ENCODE results near the gene RTRAF.

The RTRAF gene

DNA sequence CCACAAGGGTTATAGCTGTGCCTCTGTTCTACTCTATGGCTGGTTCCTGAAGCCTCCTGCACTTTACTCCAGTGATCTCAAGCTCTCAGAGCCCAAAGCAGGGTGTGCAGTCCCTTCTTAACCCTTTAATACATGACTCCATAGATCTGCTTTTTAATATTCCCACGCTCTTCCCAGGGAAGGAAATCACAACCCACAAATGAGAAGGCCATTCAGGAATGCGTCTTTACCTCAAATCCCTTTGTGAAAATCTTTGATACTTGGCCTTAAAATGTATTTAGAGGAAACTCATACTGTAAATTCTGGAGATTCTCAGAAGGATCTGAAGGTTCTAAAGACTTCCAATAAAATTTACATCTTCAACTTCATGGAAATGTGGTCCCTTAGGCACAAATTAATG is 62.5 kb downstream of the RTRAF start:
- no peak for DNase-seq

DNA sequence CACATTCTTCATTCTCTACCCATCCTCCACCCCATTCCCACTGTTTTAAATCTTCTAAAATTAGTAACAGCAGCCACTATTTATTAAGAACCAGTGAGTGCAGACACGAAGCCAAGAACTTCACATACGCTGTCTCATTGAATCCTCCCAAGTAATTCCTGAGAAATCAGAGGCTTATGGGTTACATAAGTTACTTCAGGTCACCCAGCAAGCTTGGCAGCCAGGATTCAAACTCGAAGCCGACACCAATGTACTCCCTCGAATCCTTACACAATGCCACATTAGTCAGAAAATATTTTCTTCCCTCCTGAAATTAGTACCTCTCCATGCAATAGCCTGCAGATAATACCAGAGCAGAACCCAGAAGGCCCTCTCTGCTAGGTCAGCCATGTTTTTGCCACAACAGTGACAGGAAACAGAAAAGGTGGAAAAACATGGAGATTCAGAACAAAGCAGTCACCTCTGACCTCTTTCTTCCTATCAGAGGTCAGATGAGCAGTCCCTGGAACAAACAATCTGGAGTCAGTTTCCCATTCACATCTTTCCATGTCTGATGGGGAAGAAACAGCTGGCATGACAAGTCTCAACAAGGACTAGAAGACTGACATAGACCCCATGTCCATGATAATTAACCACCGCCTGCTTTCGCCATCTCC is 63.1 kb downstream of the RTRAF start:
- DNase-seq = no peak

- DNase-seq = no peak
Measured at GRCh38 chr14:52053044-52053443, 63.7 kb downstream of the RTRAF start.

GRCh38 chr14:52054678-52055077 is 65.3 kb downstream of the RTRAF start:
- DNase-seq = no peak

DNA sequence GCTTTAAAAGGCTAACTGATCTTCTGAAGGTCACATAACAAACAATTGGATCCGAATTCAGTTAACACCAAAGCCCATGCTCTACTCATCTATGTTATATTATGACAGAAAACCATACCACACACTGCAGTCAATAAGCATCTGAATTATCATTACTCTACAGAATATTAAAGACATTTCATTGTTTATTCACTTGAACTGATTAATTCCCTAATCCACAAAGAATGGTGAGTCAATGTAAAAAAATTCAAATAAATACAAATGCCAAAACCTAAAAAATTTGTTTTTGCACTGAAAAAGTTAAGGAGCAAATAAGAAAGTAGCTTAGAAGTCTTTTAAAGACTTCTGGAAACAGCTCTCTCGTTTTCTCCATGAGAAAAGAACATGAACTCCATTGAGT is 65.8 kb downstream of the RTRAF start:
- DNase-seq = no peak

DNA sequence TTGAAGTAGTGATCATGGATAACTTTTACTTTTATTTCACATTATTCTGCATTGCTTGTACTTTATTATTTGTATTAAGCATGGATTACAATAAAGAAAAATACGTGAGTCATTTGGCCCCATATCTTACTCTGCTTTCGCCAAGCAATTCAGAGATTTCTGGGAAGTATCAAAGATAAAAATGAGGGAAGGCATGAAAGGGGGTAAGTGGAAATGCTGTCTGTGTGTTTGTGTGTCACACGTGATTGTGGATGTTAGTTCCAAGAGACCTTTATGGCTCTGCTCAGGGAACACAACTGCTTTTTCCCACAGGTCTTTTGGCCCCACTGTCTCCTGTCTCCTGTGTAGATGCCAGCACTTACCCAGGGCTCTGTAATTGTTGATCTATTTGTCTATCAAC is 69.0 kb downstream of the RTRAF start:
- no peak for DNase-seq

DNA sequence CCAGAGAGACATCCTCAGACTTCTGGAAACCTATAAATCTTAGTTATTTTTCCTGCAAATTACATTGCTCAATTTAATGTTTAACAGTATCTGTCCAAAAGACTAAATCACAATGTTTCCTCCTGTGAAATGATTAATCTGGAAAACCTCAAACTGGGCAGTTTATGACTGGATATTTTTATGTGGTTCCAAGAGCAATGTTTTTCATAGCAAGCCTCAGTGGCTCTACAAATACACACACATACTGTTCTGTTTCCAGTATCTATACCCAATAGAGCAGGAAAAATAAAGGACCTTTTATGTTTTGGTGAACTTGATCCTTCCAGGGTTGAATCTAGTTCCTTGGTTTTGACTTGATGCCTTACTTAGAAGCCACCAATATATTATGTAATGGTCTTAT is 70.3 kb downstream of the RTRAF start:
- no peak for DNase-seq

DNA sequence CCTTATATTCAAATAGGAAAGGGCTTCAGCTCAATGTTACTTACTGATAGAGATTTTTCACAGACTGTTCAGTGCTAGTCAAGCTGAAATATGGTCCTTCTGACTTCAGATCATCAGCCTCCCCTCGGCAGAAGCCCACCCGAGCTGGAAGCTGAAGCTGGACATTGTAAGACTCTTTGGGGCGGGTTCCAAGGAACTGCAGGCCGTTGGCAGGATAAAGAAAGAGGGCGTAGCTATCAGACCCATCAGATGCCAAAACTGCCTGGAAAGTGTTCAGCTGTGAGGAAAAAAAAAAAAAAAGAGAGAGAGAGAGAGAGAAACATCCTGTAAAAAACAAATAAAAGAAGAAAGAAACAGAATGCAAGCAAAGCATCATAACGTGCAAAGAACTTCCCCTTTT is 70.7 kb downstream of the RTRAF start:
- no peak for DNase-seq

All from NCI-H526 treated with DMSO at 0.1 percent for 48 hours (cell line).